HG02763 (cell line): ENCODE measurements around the gene TM6SF1.
A peak's percentile ranks its signal among the peaks of the same experiment; 100 is the strongest.
"Not testable (repeated sequence)": the region's sequence is repeated elsewhere in the genome, so short reads cannot be mapped to it uniquely, and the experiment has no call there.

Experiments
- ATAC-seq: cut with Tn5 transposase; IDR thresholded peaks from one replicate; pipeline ENCODE4 v1.9.1; 2021; ENCODE audit warnings: mild to moderate bottlenecking, moderate library complexity; ENCODE audit not compliant: unreplicated experiment

The TM6SF1 gene

GRCh38 chr15:83115410-83115809 lies 8.0 kb downstream of the TM6SF1 start:
- ATAC-seq, result peak; percentile 7

GRCh38 chr15:83115831-83116565 lies 8.6 kb downstream of the TM6SF1 start:
- ATAC-seq, result peak; percentile 43

- no peak for ATAC-seq
These were observed 10.9 kb downstream of the TM6SF1 start for GRCh38 chr15:83118291-83118827.

GRCh38 chr15:83118968-83119367 lies 11.5 kb downstream of the TM6SF1 start:
- no peak for ATAC-seq

- no peak for ATAC-seq
These were observed 12.6 kb downstream of the TM6SF1 start for GRCh38 chr15:83119968-83120581.

GRCh38 chr15:83123529-83123928 lies 16.1 kb downstream of the TM6SF1 start:
- no peak for ATAC-seq

- ATAC-seq, result no peak
These were observed 20.2 kb downstream of the TM6SF1 start for GRCh38 chr15:83127547-83128150.

GRCh38 chr15:83129791-83130190 lies 22.3 kb downstream of the TM6SF1 start:
- ATAC-seq, result no peak

GRCh38 chr15:83132861-83133523 lies 25.5 kb downstream of the TM6SF1 start:
- ATAC-seq, result no peak

GRCh38 chr15:83142151-83142550 lies 34.7 kb downstream of the TM6SF1 start:
- ATAC-seq, result not testable (repeated sequence)

GRCh38 chr15:83144771-83145170 lies 37.3 kb downstream of the TM6SF1 start:
- no peak for ATAC-seq

GRCh38 chr15:83153288-83153687 lies 45.8 kb downstream of the TM6SF1 start:
- ATAC-seq, result no peak

- no peak for ATAC-seq
These were observed 48.5 kb downstream of the TM6SF1 start for GRCh38 chr15:83155942-83156341.

- no peak for ATAC-seq
These were observed 50.9 kb downstream of the TM6SF1 start for GRCh38 chr15:83158393-83158792.

GRCh38 chr15:83160741-83161140 lies 53.3 kb downstream of the TM6SF1 start:
- no peak for ATAC-seq

- no peak for ATAC-seq
These were observed 55.6 kb downstream of the TM6SF1 start for GRCh38 chr15:83163032-83163431.

- ATAC-seq, result no peak
These were observed 56.8 kb downstream of the TM6SF1 start for GRCh38 chr15:83164111-83164770.

- no peak for ATAC-seq
These were observed 57.4 kb downstream of the TM6SF1 start for GRCh38 chr15:83164771-83165404.

GRCh38 chr15:83166218-83166617 lies 58.8 kb downstream of the TM6SF1 start:
- ATAC-seq, result no peak

GRCh38 chr15:83166830-83167229 lies 59.4 kb downstream of the TM6SF1 start:
- ATAC-seq, result no peak
